ENCODE measurements around the gene EYS.
"Not testable (repeated sequence)": the region's sequence is repeated elsewhere in the genome, so short reads cannot be mapped to it uniquely, and the experiment has no call there.

The EYS gene

GRCh38 chr6:63759605-63760105, 1947.4 kb downstream of the EYS start:
- Histone ChIP-seq H3K27ac (ENCODE audit: low read length) (no peak overlapping the region), H4K20me1 (ENCODE audit: insufficient read depth, low read length) (no peaks in the 10 kb centered on the region), H3K9ac (ENCODE audit: low read length) (no peak overlapping the region), H3K4me2 (ENCODE audit: low read depth, low read length) (no peak overlapping the region), H3K36me3 (replicated peaks; ENCODE audit: insufficient read depth, low read length) (no peaks in the 10 kb centered on the region), H3K79me2 (ENCODE audit: low read length) (no peaks in the 10 kb centered on the region), H3K4me3 (ENCODE audit: low read length) (no peak overlapping the region), H2AFZ (ENCODE audit: low read length) (no peak overlapping the region), H3F3A (ENCODE audit: insufficient read depth, low read length) (0 out of 2 replicates have a peak, but pooled peaks cover 2% of the 10 kb centered on the region), H3K27me3 (replicated peaks; ENCODE audit: insufficient read depth, low read length) (no peaks in the 10 kb centered on the region), H3K4me1 (ENCODE audit: low read length) (no peaks in the 10 kb centered on the region), H3K9me2 (replicated peaks; ENCODE audit: insufficient read depth, low read length) (no peaks in the 10 kb centered on the region), H3K9me3 (replicated peaks; ENCODE audit: insufficient read depth, low read length) (no peaks in the 10 kb centered on the region)
- DNase-seq: no peak
- no peak for TF ChIP-seq EZH2phosphoT487 (IDR thresholded peaks at IDR 0.05; ENCODE audit: low read length)
- TF ChIP-seq EZH2 (optimal IDR thresholded peaks at IDR 0.05; ENCODE audit: low read depth, low read length): no peak
- TF ChIP-seq CTCF (IDR thresholded peaks at IDR 0.05; ENCODE audit: low read length): no peak

- TF ChIP-seq EZH2 (optimal IDR thresholded peaks at IDR 0.05; ENCODE audit: low read depth, low read length) (no peak), EZH2phosphoT487 (IDR thresholded peaks at IDR 0.05; ENCODE audit: low read length) (no peak), CTCF (IDR thresholded peaks at IDR 0.05; ENCODE audit: low read length) (no peak)
- Histone ChIP-seq H3K4me3 (ENCODE audit: low read length) (no peak overlapping the region), H3K36me3 (replicated peaks; ENCODE audit: insufficient read depth, low read length) (no peaks in the 10 kb centered on the region), H3K27me3 (replicated peaks; ENCODE audit: insufficient read depth, low read length) (no peaks in the 10 kb centered on the region), H3F3A (ENCODE audit: insufficient read depth, low read length) (no peaks in the 10 kb centered on the region), H2AFZ (ENCODE audit: low read length) (no peak overlapping the region), H3K79me2 (ENCODE audit: low read length) (no peaks in the 10 kb centered on the region), H3K9me3 (replicated peaks; ENCODE audit: insufficient read depth, low read length) (no peaks in the 10 kb centered on the region), H4K20me1 (ENCODE audit: insufficient read depth, low read length) (no peaks in the 10 kb centered on the region), H3K4me2 (ENCODE audit: low read depth, low read length) (no peak overlapping the region), H3K4me1 (ENCODE audit: low read length) (no peaks in the 10 kb centered on the region), H3K27ac (ENCODE audit: low read length) (no peak overlapping the region), H3K9me2 (replicated peaks; ENCODE audit: insufficient read depth, low read length) (no peaks in the 10 kb centered on the region), H3K9ac (ENCODE audit: low read length) (no peak overlapping the region)
- DNase-seq: no peak
Observed at GRCh38 chr6:63757826-63758225, 1949.2 kb downstream of the EYS start.

GRCh38 chr6:63757275-63757674, 1949.8 kb downstream of the EYS start:
- H3K9me2 ChIP-seq (replicated peaks; ENCODE audit: insufficient read depth, low read length); H3K4me1 ChIP-seq (ENCODE audit: low read length); H3K4me2 ChIP-seq (ENCODE audit: low read depth, low read length): not testable (repeated sequence)

GRCh38 chr6:63750400-63750799, 1956.6 kb downstream of the EYS start:
- Histone ChIP-seq H3F3A (ENCODE audit: insufficient read depth, low read length) (no peaks in the 10 kb centered on the region), H3K4me3 (ENCODE audit: low read length) (no peak overlapping the region), H4K20me1 (ENCODE audit: insufficient read depth, low read length) (no peaks in the 10 kb centered on the region), H3K27ac (ENCODE audit: low read length) (no peak overlapping the region), H3K36me3 (replicated peaks; ENCODE audit: insufficient read depth, low read length) (no peaks in the 10 kb centered on the region), H3K79me2 (ENCODE audit: low read length) (no peaks in the 10 kb centered on the region), H3K4me2 (ENCODE audit: low read depth, low read length) (no peak overlapping the region), H2AFZ (ENCODE audit: low read length) (no peak overlapping the region), H3K9me3 (replicated peaks; ENCODE audit: insufficient read depth, low read length) (no peaks in the 10 kb centered on the region), H3K27me3 (replicated peaks; ENCODE audit: insufficient read depth, low read length) (no peaks in the 10 kb centered on the region), H3K9ac (ENCODE audit: low read length) (no peak overlapping the region), H3K9me2 (replicated peaks; ENCODE audit: insufficient read depth, low read length) (no peaks in the 10 kb centered on the region), H3K4me1 (ENCODE audit: low read length) (no peaks in the 10 kb centered on the region)
- TF ChIP-seq EZH2 (optimal IDR thresholded peaks at IDR 0.05; ENCODE audit: low read depth, low read length) (no peak), EZH2phosphoT487 (IDR thresholded peaks at IDR 0.05; ENCODE audit: low read length) (no peak), CTCF (IDR thresholded peaks at IDR 0.05; ENCODE audit: low read length) (no peak)
- no peak for DNase-seq

More at GRCh38 chr6:63757275-63757674, 1949.8 kb downstream of the EYS start:
- not testable (repeated sequence) for H3K9me3 ChIP-seq (replicated peaks; ENCODE audit: insufficient read depth, low read length); H3K4me3 ChIP-seq (ENCODE audit: low read length); H3K36me3 ChIP-seq (replicated peaks; ENCODE audit: insufficient read depth, low read length); H2AFZ ChIP-seq (ENCODE audit: low read length); H4K20me1 ChIP-seq (ENCODE audit: insufficient read depth, low read length); DNase-seq; H3F3A ChIP-seq (ENCODE audit: insufficient read depth, low read length); H3K9ac ChIP-seq (ENCODE audit: low read length); H3K27me3 ChIP-seq (replicated peaks; ENCODE audit: insufficient read depth, low read length); H3K27ac ChIP-seq (ENCODE audit: low read length); H3K79me2 ChIP-seq (ENCODE audit: low read length)

Data from MM.1S (cell line).